Fibroblast of the aortic adventitia (primary cell): Measurements from ENCODE around the gene POU2F1. TPM values are rescaled to one million over a fixed set of nuclear protein-coding genes. Genes with fewer than 3 reads are reported as not detected.

Experiments
- DNase-seq: peaks from one replicate; pipeline ENCODE4 v3.0.0-alpha.2; 2010; ENCODE audit warnings: low read depth
- H3K4me3 ChIP-seq: 2 replicates; pipeline ENCODE4 v1.5.1; 2011; ENCODE audit warnings: low read depth, mild to moderate bottlenecking, control low read depth, low read length, moderate library complexity
- total RNA-seq: library from RNA; depleted of rRNA; stranded (reverse); fragments of >200 nt; gene quantifications from 2 replicates; pipeline ENCODE4 v1.2.3, GENCODE V29; 2012; ENCODE audit warnings: low replicate concordance
- TF ChIP-seq, protein P1 (sequence below): IDR thresholded peaks from 2 replicates; pipeline ENCODE4 v1.5.1; 2011; ENCODE audit warnings: mild to moderate bottlenecking, low read length, control low read depth, inconsistent platforms; ENCODE audit not compliant: insufficient read depth

POU2F1 gene
- total RNA-seq, 1 donor: 10.7 TPM

DNA sequence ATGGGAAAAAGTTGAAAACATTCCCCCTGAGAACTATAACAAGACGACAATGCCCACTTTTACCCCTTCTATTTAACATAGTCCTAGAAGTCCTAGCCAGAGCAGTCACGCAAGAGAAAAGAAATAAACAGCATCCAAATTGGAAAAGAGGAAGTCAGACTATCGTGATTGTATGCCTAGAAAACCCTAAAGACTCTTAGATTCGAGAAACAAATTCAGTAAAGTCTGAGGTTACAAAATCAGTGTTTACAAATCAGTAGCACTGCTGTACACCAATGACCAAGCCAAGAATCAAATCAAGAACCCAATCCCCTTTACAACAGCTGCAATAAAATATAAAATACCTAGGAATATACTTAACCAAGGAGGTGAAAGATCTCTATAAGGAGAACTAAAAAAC, 72.4 kb downstream of the POU2F1 start:
- DNase-seq: no peak
- H3K4me3 ChIP-seq: no peak overlapping the region
- TF ChIP-seq, protein P1, sequence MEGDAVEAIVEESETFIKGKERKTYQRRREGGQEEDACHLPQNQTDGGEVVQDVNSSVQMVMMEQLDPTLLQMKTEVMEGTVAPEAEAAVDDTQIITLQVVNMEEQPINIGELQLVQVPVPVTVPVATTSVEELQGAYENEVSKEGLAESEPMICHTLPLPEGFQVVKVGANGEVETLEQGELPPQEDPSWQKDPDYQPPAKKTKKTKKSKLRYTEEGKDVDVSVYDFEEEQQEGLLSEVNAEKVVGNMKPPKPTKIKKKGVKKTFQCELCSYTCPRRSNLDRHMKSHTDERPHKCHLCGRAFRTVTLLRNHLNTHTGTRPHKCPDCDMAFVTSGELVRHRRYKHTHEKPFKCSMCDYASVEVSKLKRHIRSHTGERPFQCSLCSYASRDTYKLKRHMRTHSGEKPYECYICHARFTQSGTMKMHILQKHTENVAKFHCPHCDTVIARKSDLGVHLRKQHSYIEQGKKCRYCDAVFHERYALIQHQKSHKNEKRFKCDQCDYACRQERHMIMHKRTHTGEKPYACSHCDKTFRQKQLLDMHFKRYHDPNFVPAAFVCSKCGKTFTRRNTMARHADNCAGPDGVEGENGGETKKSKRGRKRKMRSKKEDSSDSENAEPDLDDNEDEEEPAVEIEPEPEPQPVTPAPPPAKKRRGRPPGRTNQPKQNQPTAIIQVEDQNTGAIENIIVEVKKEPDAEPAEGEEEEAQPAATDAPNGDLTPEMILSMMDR: no peak

DNA sequence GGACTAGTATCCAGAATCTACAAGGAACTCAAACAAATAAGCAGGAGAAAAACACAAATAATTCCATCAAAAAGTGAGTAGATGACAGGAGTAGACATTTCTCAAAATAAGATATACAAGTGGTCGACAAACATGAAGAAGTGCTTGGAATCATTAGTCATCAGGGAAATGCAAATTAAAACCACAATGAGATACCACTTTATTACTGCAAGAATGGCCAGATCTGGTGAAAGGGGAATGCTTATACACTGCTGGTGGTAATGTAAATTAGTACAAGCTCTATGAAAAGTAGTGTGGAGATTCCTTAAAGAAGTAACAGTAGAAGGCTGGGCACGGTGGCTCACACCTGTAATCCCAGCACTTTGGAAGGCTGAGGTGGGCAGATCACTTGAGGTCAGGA, 73.8 kb downstream of the POU2F1 start:
- TF ChIP-seq, protein P1: no peak
- no peak for DNase-seq
- H3K4me3 ChIP-seq: no peak overlapping the region

DNA sequence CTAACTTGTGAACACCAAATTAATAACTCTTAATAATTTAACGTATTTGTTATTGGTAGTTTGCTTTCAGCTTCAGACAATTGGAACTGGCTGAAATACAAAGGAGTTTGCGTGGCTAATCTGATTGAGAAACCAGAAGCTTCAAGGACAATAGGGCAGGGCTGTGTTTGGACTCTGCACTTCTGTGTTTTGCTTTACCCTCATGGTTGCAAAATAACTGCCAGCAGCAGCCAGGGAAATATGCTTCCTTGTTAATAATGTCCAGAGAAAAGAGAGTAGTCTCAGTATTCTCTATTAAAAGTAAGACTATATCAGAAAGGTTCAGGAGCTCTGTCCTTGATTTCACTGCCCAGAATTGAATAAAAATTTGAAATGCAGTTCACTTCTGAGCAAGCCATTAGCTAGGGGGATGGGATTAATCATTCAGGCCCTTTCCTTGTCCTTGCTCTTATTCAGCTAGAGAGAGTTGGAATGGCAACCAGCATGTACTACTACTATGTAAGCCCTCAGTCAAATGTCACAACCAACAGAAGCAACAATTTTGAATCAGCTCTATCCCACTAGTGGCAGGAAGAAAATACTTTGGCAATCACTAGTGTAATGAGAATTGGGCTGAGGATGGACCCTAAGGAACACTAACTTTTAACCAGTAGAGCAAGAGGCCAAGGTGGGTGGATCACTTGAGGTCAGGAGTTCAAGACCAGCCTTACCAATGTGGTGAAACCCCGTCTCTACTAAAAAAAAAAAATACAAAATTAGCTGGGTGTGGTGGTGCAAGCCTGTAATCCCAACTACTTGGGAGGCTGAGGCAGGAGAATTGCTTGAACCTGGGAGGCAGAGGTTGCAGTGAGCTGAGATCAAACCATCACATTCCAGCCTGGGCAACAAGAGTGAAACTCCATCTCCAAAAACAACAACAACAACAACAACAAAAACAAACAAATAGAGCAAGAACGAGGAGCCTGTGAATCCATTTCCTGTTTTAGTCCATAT, 76.8 kb downstream of the POU2F1 start:
- H3K4me3 ChIP-seq: no peak overlapping the region
- DNase-seq: peak; percentile 34

DNA sequence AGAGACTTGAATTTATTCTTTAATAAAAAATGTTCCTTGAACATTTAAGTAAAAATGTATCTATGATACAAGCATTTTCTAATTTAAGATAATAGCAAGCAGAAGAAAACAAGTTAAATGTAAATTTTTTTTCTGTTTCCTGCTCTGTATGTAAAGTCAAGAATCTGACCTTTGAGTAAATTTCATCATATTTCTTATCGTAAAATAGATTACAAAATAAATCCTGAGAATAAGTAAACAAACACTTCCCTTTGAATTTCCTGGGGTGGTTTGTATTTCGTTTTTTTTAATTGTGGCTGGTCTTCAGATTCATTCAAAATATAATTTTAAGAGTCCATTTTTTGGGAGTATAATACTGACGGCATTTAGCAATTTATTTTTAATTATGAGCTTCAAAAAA, 77.6 kb downstream of the POU2F1 start:
- H3K4me3 ChIP-seq: no peak overlapping the region
- TF ChIP-seq, protein P1: no peak
- no peak for DNase-seq

More for the DNA sequence above, 76.8 kb downstream of the POU2F1 start:
- TF ChIP-seq, protein P1: no peak

DNA sequence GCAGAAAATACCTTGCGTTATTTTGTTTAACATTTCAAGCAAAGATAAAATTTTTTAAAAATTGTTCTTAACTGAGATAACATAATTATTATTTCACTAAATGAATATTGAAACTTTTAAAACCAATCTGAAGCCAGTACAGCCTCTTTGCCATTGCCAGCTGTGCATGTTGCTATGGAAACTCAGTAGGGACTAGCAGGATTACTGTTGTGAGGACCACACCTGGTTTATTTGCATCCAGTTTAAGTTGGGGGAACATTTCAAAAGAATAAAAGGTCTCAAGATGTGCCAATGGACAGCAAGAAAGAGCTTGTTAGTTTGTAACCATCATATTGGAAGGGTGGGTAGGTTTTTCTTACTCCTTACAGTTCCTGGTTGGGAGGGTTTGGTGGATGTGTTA, 80.7 kb downstream of the POU2F1 start:
- H3K4me3 ChIP-seq: no peak overlapping the region
- TF ChIP-seq, protein P1: no peak
- no peak for DNase-seq

DNA sequence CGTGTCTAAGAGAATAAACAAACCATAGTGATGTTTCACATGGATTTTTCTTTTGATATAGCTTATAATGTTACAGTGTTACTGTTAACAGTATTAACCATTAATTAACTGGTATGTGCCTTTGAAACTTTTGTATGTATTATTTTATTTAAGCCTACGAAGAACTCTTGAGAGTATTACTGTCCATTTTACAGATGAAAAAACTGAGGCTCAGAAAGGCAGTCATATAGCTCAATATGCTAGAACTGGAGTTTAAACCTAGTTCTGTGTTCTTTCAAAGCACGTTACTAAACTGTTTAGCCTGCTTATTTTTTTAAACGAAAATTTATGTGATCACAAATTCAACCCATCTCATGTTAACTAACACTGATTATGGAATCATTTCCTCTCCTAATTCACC, 83.5 kb downstream of the POU2F1 start:
- H3K4me3 ChIP-seq: no peak overlapping the region
- TF ChIP-seq, protein P1: no peak
- DNase-seq: no peak
